Left kidney (tissue), 2 donors: ENCODE results near the gene RNF144B. TPM values are rescaled to one million over a fixed set of nuclear protein-coding genes. Genes with fewer than 3 reads are reported as not detected.

Experiments
- DNase-seq: peaks from one replicate; pipeline ENCODE4 v3.0.0-alpha.2; 2013
- polyA plus RNA-seq: library from polyadenylated mRNA; unstranded; fragments of 120-200 nt; gene quantifications from one replicate; pipeline ENCODE4 v1.2.1, GENCODE V29; 2013; ENCODE audit not compliant: insufficient read length

RNF144B gene
- polyA plus RNA-seq, 1 donor: 20.5 TPM

DNA sequence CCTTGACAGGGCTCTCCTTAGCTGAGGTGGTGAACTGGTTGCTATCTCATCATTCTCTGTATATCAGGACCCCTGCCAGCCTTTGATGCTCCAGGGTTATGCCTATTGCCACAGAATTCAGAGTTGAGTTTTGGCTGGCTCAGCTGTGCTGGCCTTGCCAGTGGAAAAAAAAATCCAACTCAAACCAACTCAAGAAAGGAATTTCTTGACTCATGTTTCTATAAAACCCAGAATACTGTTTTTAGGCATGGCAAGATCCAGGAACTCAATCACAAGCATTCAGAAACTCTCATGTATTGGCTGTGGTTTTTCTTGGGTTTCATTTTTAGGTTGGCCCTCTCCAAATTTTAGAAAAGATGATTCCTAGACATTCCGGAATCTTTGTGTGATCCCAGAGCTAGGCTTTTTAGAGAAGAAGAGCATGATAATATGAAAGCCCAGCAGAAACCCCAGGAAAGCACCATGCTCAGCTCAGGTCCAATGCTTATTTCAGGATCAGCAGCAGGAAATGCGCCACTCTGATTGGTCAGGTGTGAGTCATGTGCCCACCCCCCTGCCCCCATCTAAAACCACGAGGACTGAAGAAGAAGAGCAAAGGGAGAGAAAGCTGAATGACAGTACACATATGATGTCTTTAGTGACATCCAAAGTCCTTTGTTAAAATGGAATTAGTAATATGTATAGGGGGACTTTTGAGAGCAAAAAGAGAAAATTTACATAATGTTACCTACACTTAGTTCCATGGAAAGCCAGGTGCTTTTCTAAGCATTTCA, 122.9 kb downstream of the RNF144B start:
- DNase-seq: no peak

DNA sequence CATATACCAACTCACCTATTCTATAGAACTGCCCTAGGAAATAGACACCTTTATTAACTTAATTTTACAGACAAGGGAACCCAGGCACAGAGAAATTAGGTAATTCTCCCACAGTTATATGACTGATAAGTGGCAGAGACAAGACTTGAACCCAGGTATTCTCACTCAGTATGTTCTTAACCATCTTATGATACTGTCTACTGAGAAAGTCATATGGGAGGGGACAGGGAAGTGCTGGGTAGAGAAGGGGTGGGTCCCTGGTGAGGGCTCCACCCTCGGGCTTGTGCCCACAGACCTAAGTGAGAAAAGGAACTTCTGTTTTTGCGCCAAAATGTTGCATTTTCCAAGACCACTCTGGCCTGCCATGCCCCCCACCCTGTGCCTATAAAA, 123.5 kb downstream of the RNF144B start:
- DNase-seq: no peak

DNA sequence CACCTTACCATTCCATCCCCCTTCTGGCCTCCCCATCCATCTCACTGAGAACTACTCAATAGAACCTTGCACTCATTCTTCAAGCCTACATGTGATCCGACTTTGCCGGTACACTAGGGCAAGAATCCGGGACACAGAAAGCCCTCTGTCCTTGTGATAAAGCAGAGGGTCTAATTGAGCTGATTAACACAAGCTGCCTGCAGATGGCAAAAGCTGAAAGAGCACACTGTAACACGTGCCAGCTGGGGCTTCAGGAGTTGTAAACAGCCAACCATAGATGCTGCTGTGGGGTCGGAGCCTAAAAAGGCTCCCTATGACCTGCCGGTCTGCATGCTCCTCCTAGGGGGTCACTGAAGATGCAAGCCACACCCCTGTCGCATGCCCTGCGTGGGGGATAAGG, 124.1 kb downstream of the RNF144B start:
- no peak for DNase-seq

DNA sequence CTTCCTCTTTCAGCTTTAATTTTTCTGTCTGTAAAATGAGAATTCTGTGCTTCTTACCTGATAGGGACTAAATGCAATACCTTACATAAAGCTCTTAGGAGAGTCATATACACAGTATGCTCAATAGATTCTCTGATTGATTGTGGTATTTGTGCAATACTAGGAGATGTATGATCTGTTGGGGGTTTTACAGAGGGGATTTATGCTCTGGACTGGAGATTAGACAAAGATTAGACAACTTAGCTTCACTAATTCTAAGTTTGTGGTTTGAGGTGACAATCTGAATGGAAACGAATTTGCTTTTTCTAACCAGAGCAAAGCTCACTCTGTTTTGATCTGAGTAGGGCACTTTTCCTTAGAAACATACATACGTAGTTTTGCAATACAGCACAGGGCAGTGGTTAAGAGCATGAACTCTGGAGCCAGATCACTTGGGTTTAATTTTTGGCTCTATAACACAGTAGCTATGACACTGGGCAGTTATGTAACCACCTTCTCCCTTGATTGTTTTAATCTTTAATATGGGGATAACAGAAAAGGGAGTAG, 126.2 kb downstream of the RNF144B start:
- DNase-seq: no peak

DNA sequence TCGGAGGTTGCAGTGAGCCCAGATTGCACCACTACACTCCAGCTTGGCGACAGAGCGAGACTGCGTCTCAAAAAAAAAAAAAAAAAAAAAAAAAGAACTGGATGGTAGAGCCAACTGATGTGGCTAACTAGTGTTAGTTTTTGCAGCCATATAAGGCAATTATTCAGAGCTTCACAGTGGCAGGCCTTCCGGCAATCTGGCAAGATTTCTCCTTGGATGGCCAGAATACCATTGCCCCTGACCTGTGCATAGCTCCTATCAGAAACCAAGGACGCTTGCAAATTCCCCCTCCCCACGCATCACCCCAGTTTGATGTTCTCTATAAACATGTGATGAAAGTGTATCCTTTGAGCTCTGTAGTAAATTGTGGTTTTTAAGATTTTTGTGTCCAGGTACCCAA, 127.0 kb downstream of the RNF144B start:
- no peak for DNase-seq

DNA sequence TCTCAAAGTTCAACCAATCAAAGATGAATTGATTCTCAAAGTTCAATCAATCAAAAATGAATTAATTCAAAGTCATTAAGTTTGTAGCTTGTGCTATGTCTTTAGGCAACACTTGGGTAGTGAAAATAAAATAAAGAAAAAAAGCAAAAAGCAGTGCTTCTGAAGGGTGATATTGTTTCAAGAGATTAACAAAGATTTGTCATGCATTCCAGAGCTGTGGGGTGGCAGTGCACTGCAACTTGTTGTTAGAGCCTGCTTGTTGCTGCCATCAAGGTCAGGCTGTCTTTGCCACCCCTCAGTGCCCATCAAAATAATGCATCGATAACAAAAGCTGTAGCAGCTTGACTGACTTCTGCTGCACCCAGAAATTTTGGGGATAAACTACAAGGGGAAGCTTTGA, 128.6 kb downstream of the RNF144B start:
- DNase-seq: no peak

Other genes with a start within 250 kb of the RNF144B start
- 25.7 TPM for gene TPMT, start 232.3 kb upstream of the RNF144B start, polyA plus RNA-seq
- 20.9 TPM for gene KDM1B, start 231.9 kb upstream of the RNF144B start, polyA plus RNA-seq
- 257 TPM for gene DEK, start 122.8 kb upstream of the RNF144B start, polyA plus RNA-seq